SW 1271 (cell line): ENCODE measurements around the gene GIMAP8.

Experiments used
- DNase-seq, 2 experiments: peaks; one replicate each; lab custom pipeline; 2025; lab: John Stamatoyannopoulos, UW

Gene GIMAP8

GRCh38 chr7:150411606-150412005, 38.8 kb upstream of the GIMAP8 start:
- DNase-seq = no peak

- DNase-seq = no peak
These were observed 38.4 kb upstream of the GIMAP8 start for GRCh38 chr7:150412016-150412415.

GRCh38 chr7:150412518-150413488, 37.6 kb upstream of the GIMAP8 start:
- no peak for DNase-seq

GRCh38 chr7:150413640-150414081, 36.8 kb upstream of the GIMAP8 start:
- DNase-seq = no peak

GRCh38 chr7:150415161-150416153, 35.0 kb upstream of the GIMAP8 start:
- DNase-seq = no peak

GRCh38 chr7:150417239-150417638, 33.2 kb upstream of the GIMAP8 start:
- no peak for DNase-seq

GRCh38 chr7:150417863-150418262, 32.6 kb upstream of the GIMAP8 start:
- no peak for DNase-seq

GRCh38 chr7:150420242-150420641, 30.2 kb upstream of the GIMAP8 start:
- DNase-seq = no peak

- peak; percentile 47 to 76 for DNase-seq
These were observed 29.3 kb upstream of the GIMAP8 start for GRCh38 chr7:150420987-150421674.

- no peak for DNase-seq
These were observed 28.6 kb upstream of the GIMAP8 start for GRCh38 chr7:150421831-150422230.

GRCh38 chr7:150425670-150426069, 24.8 kb upstream of the GIMAP8 start:
- DNase-seq = no peak

GRCh38 chr7:150428671-150429451, 21.6 kb upstream of the GIMAP8 start:
- DNase-seq = peak in 1 of 2 experiments; percentile 73

- no peak for DNase-seq
These were observed 20.7 kb upstream of the GIMAP8 start for GRCh38 chr7:150429699-150430098.

GRCh38 chr7:150430465-150431085, 19.9 kb upstream of the GIMAP8 start:
- DNase-seq = no peak

GRCh38 chr7:150431839-150432658, 18.4 kb upstream of the GIMAP8 start:
- DNase-seq = no peak

- no peak for DNase-seq
These were observed 17.2 kb upstream of the GIMAP8 start for GRCh38 chr7:150432915-150433892.

GRCh38 chr7:150434240-150434639, 16.2 kb upstream of the GIMAP8 start:
- no peak for DNase-seq

GRCh38 chr7:150435047-150435389, 15.4 kb upstream of the GIMAP8 start:
- DNase-seq = no peak
